ENCODE measurements around the gene C18orf32. TPM values are rescaled to one million over a fixed set of nuclear protein-coding genes. Genes with fewer than 3 reads are reported as not detected.
"Not testable (repeated sequence)": the region's sequence is repeated elsewhere in the genome, so short reads cannot be mapped to it uniquely, and the experiment has no call there.

Gene C18orf32
- total and polyA plus RNA-seq, 2 experiments from 2014 or later, result 77.9 to 105 TPM

DNA sequence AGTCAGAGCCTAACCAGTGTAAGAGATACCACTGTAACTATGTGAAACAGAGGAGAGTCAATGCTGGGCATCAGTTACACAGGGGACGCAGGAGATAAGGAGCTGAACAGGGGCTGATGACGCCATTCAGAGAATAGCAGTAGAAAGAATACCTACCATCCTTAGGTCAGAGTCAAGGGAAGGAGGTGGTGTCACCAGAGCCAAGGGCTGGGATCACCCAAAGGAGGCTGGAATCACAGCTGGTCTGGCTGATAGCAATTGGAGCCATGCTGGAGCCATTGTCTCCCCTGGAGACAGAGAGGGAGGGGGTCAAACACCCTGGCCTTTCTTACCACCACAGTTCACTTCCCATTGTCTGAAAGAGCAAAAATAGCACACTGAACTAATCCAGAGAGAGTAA lies 37.3 kb upstream of the C18orf32 start:
- H3K27me3 ChIP-seq, result no peaks in the 10 kb centered on the region
- no peak overlapping the region for H3K4me3 ChIP-seq
- H3K4me1 ChIP-seq (ENCODE audit: insufficient read depth), result peaks cover 9% of the 10 kb centered on the region
- H4K20me1 ChIP-seq (ENCODE audit: insufficient read depth, poor library complexity, severe bottlenecking), result no peaks in the 10 kb centered on the region
- H3K9me3 ChIP-seq (ENCODE audit: low read depth), result no peaks in the 10 kb centered on the region
- TF ChIP-seq EZH2phosphoT487 (IDR thresholded peaks at IDR 0.05; ENCODE audit: low read depth, severe bottlenecking, unreplicated experiment) (no peak), EZH2 (IDR thresholded peaks at IDR 0.05; ENCODE audit: borderline replicate concordance) (no peak)
- TF ChIP-seq, protein P1, sequence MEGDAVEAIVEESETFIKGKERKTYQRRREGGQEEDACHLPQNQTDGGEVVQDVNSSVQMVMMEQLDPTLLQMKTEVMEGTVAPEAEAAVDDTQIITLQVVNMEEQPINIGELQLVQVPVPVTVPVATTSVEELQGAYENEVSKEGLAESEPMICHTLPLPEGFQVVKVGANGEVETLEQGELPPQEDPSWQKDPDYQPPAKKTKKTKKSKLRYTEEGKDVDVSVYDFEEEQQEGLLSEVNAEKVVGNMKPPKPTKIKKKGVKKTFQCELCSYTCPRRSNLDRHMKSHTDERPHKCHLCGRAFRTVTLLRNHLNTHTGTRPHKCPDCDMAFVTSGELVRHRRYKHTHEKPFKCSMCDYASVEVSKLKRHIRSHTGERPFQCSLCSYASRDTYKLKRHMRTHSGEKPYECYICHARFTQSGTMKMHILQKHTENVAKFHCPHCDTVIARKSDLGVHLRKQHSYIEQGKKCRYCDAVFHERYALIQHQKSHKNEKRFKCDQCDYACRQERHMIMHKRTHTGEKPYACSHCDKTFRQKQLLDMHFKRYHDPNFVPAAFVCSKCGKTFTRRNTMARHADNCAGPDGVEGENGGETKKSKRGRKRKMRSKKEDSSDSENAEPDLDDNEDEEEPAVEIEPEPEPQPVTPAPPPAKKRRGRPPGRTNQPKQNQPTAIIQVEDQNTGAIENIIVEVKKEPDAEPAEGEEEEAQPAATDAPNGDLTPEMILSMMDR (IDR thresholded peaks at IDR 0.05; ENCODE audit: poor library complexity), result no peak
- H3K4me2 ChIP-seq, result no peak overlapping the region
- H3K9me2 ChIP-seq (replicated peaks; ENCODE audit: insufficient read depth), result no peaks in the 10 kb centered on the region
- no peak overlapping the region for H2AFZ ChIP-seq
- no peak for DNase-seq (ENCODE audit: low spot score)
- H3K79me2 ChIP-seq, result no peaks in the 10 kb centered on the region
- no peak overlapping the region for H3K27ac ChIP-seq
- 73% methylated on average over 2 of the region's 2 CpGs for WGBS (ENCODE audit: low lambda C conversion rate, missing lambda C conversion rate)
- H3K36me3 ChIP-seq (replicated peaks; ENCODE audit: insufficient read depth, low read depth), result no peaks in the 10 kb centered on the region

DNA sequence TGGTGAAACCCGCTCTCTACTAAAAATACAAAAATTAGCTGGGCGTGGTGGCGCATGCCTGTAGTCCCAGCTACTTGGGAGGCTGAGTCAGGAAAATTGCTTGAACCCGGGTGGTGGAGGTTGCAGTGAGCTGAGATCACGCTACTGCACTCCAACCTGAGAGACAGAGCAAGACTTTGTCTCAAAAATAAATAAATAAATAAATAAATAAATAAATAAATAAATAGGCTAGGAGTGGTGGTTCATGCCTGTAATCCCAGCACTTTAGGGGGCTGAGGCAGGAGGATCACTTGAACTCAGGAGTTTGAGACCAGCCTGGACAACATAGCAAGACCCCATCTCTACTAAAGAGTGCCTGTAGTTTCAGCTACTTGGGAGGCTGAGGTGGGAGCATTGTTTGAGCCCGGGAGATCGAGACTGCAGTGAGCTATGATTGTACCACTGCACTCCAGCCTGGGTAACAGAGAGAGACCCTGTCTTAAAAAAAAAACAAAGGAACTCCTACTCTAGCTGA lies 36.6 kb upstream of the C18orf32 start:
- not testable (repeated sequence) for H3K27ac ChIP-seq; H3K27me3 ChIP-seq; H3K79me2 ChIP-seq; H3K9me2 ChIP-seq (replicated peaks; ENCODE audit: insufficient read depth); H2AFZ ChIP-seq; H3K4me1 ChIP-seq (ENCODE audit: insufficient read depth); DNase-seq (ENCODE audit: low spot score); H3K9me3 ChIP-seq (ENCODE audit: low read depth); H3K4me3 ChIP-seq; H3K4me2 ChIP-seq; H3K36me3 ChIP-seq (replicated peaks; ENCODE audit: insufficient read depth, low read depth); H4K20me1 ChIP-seq (ENCODE audit: insufficient read depth, poor library complexity, severe bottlenecking)
- WGBS (ENCODE audit: low lambda C conversion rate, missing lambda C conversion rate), result 94% methylated on average over 7 of the region's 7 CpGs

DNA sequence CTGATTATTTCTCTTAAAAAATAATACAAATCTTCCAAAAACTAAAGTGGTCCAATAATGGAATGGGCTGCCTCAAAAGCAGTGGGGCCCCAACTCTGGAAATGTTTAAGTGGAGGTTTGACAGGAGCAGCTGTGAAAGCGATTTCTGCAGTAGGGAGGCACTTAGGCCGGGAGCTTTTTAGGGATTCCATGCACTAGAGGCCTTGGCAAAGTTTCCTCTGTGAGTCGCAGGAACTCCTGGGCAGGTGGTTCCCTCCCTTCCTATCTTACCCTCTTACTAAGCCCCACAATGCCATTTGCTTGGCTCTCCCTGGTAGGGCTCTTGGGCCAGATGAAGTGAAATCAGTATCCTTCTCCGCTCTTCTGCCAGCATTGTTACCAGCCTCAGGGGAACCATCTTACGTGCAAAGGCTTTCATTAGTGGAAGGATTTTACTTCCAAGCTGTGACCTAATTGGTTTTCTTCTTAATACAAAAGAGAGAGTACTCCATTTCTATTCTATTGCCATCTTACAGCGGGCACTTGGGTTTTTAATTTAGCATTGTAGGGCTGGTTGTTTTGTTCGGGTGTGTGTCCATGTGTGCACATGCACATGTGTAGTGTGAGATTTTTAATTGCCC lies 34.3 kb upstream of the C18orf32 start:
- no peaks in the 10 kb centered on the region for H3K27me3 ChIP-seq
- TF ChIP-seq EZH2 (IDR thresholded peaks at IDR 0.05; ENCODE audit: borderline replicate concordance), result no peak
- no peak for TF ChIP-seq EZH2phosphoT487 (IDR thresholded peaks at IDR 0.05; ENCODE audit: low read depth, severe bottlenecking, unreplicated experiment)
- TF ChIP-seq, protein P1 (IDR thresholded peaks at IDR 0.05; ENCODE audit: poor library complexity), result no peak
- no peaks in the 10 kb centered on the region for H3K9me2 ChIP-seq (replicated peaks; ENCODE audit: insufficient read depth)
- no peaks in the 10 kb centered on the region for H3K36me3 ChIP-seq (replicated peaks; ENCODE audit: insufficient read depth, low read depth)
- no peak overlapping the region for H2AFZ ChIP-seq
- DNase-seq (ENCODE audit: low spot score), result no peak
- H3K4me2 ChIP-seq, result no peak overlapping the region
- no peaks in the 10 kb centered on the region for H3K4me1 ChIP-seq (ENCODE audit: insufficient read depth)
- H3K79me2 ChIP-seq, result no peaks in the 10 kb centered on the region
- H4K20me1 ChIP-seq (ENCODE audit: insufficient read depth, poor library complexity, severe bottlenecking), result no peaks in the 10 kb centered on the region
- H3K9me3 ChIP-seq (ENCODE audit: low read depth), result no peaks in the 10 kb centered on the region
- H3K4me3 ChIP-seq, result no peak overlapping the region
- WGBS (ENCODE audit: low lambda C conversion rate, missing lambda C conversion rate), result 84% methylated on average over 7 of the region's 7 CpGs
- H3K27ac ChIP-seq, result no peak overlapping the region

GRCh38 chr18:49520661-49521145 lies 33.7 kb upstream of the C18orf32 start:
- Histone ChIP-seq H3K79me2 (no peaks in the 10 kb centered on the region), H2AFZ (no peak overlapping the region), H3K9me2 (replicated peaks; ENCODE audit: insufficient read depth) (no peaks in the 10 kb centered on the region), H3K4me1 (ENCODE audit: insufficient read depth) (no peaks in the 10 kb centered on the region), H3K36me3 (replicated peaks; ENCODE audit: insufficient read depth, low read depth) (no peaks in the 10 kb centered on the region), H3K27ac (no peak overlapping the region), H3K9me3 (ENCODE audit: low read depth) (no peaks in the 10 kb centered on the region), H4K20me1 (ENCODE audit: insufficient read depth, poor library complexity, severe bottlenecking) (no peaks in the 10 kb centered on the region), H3K4me3 (no peak overlapping the region), H3K4me2 (no peak overlapping the region), H3K27me3 (no peaks in the 10 kb centered on the region)
- 75% methylated on average over 2 of the region's 2 CpGs for WGBS (ENCODE audit: low lambda C conversion rate, missing lambda C conversion rate)
- TF ChIP-seq, protein P1 (IDR thresholded peaks at IDR 0.05; ENCODE audit: poor library complexity), result no peak
- TF ChIP-seq EZH2phosphoT487 (IDR thresholded peaks at IDR 0.05; ENCODE audit: low read depth, severe bottlenecking, unreplicated experiment), result no peak
- TF ChIP-seq EZH2 (IDR thresholded peaks at IDR 0.05; ENCODE audit: borderline replicate concordance), result no peak
- DNase-seq (ENCODE audit: low spot score), result no peak
